Astrocyte of the hippocampus (primary cell): ENCODE measurements around the gene APAF1.
A peak's percentile ranks its signal among the peaks of the same experiment; 100 is the strongest.

Experiments
- DNase-seq: peaks from one replicate; pipeline ENCODE4 v3.0.0; 2011; ENCODE audit warnings: low read depth, low spot score

Gene APAF1

GRCh38 chr12:98752726-98753125, 107.6 kb downstream of the APAF1 start:
- peak; percentile 88 for DNase-seq

DNA sequence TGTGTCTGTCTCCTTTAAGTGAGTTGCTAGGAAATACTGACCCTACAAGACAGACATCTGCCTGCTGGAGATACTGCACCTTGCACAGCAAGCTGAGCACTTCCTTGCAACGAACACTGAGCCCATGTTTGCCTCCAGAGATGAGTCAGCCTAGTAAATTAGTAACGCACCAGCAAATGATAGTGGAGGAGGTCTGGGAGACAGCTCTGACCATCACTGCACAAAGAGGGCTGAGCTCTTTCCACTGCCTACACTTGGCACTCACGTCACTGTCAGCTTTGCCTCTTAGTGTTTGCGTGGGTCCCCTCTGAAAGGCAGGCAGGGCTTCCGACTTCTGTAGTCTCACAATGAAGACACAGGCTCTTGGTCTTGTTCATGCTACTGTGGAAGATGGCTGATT, 109.0 kb downstream of the APAF1 start:
- DNase-seq = peak; percentile 77

- DNase-seq = peak; percentile 65
Measured at GRCh38 chr12:98755855-98756254, 110.8 kb downstream of the APAF1 start.

GRCh38 chr12:98757455-98757854, 112.4 kb downstream of the APAF1 start:
- no peak for DNase-seq

DNA sequence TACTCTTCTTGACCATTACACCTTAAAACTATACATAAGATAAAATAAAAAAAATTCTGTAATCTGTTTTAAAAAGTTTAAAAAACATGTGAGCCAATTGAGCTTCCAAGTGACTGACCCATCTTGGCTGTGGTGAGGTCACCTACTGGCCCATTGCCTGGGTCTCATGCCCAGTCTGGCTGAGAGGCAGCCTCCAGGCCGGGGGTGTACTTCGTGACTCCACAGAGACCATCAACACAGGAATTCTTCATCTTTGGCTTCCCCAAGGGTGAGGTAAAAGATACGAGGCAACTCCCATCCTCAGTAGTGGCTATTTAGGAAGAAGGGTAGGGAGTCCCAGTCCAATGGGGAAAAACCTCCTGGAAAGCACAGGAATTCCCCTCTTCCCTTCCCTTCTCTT, 113.2 kb downstream of the APAF1 start:
- DNase-seq = peak; percentile 85

DNA sequence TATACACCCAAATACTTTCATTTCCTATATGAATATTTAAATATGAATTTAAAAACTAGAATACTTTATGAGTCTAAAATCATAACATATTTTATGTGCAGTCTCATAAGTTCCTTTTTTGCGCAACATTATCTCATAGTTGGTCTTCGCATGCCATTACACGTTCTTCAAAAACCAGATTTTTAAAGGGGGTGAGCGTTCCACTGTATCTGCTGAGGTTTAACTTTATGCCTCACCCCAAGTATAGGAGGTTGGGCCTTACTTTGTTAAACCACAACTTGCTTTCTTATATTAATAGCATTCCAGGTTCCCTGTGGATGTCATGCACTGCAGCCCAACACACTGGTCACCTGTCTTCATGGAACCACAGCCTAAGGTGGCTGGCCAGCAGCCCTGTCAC, 118.6 kb downstream of the APAF1 start:
- no peak for DNase-seq

- no peak for DNase-seq
Measured at GRCh38 chr12:98767248-98767647, 122.2 kb downstream of the APAF1 start.

- peak; percentile 13 for DNase-seq
Measured at GRCh38 chr12:98769068-98769467, 124.0 kb downstream of the APAF1 start.

GRCh38 chr12:98770230-98770629, 125.1 kb downstream of the APAF1 start:
- DNase-seq = no peak

DNA sequence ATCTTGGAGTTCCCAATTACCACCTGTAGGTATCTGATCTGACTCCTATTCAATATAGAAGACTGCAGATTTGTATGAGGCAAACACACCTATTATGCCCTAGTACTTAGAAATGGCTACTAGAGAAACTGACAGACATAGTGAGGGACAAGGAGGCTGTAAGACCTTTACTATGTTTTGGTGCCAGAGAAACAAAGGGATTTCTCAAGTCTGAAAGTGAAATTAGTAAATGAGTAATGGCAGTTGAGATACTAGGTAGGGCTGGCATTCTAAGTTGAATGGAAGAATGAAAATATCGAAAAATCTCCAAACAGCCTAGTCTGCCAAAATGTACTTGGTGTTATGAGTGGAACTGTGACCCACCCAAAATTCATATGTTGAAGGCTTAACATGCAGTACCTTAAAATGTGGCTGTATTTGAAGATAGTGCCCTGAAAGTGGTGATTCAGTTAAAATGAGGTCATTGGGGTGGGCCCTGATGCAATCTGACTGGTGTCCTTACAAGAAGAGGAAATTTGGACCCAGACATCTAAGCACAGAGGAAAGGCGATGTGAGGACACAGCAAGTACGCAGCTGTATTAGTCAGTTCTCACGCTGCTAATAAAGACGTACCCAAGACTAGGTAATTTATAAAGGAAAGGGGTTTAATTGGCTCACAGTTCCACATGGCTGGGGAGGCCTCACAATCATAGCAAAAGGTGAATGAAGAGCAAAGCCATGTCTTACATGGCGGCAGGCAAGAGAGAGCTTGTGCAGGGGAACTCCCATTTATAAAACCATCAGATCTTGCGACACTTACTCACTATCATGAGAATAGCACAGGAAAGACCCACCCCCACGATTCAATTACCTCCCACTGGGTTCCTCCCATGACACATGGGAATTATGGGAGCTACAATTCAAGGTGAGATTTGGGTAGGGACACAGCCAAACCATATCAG, 127.0 kb downstream of the APAF1 start:
- no peak for DNase-seq

GRCh38 chr12:98772818-98773217, 127.7 kb downstream of the APAF1 start:
- no peak for DNase-seq

DNA sequence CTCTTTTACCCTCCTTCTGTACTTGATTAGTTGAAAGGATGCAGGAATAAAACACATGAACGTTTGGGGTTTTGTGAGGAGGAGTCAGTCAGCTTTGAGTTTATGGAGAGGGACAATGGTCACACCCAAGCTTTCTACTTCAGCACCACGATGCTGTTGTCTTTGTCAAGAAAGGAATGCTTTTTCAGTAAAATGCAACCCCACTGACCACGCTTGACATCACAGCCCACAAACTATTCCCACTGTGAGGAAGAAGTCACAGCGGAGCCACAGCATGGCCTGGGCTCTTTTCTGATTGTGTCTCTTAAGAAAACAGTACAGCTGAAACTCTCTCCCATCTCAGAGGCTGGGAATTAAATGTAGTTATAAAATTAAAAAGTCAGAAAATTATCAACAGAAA, 135.2 kb downstream of the APAF1 start:
- peak; percentile 74 for DNase-seq

- no peak for DNase-seq
Measured at GRCh38 chr12:98783420-98783819, 138.3 kb downstream of the APAF1 start.
